HEK293T (cell line): ENCODE measurements around the gene CTU2.

Experiments used
- BHLHE40 ChIP-seq: fragments of 450-650 bp; IDR thresholded peaks from 2 replicates; pipeline ENCODE4 v1.6.1; 2016; ENCODE audit warnings: mild to moderate bottlenecking, moderate library complexity, borderline replicate concordance
- ELF4 ChIP-seq: fragments of 450-650 bp; IDR thresholded peaks from 2 replicates; pipeline ENCODE4 v1.6.1; 2017; ENCODE audit warnings: antibody characterized with exemption
- FOXA1 ChIP-seq: fragments of 450-650 bp; IDR thresholded peaks from 2 replicates; pipeline ENCODE4 v1.6.1; 2016; ENCODE audit warnings: mild to moderate bottlenecking
- FOXM1 ChIP-seq: fragments of 450-650 bp; IDR thresholded peaks from 2 replicates; pipeline ENCODE4 v1.6.1; 2017; ENCODE audit warnings: mild to moderate bottlenecking, borderline replicate concordance
- HDGF ChIP-seq: fragments of 450-650 bp; IDR thresholded peaks from 2 replicates; pipeline ENCODE4 v1.6.1; 2017; ENCODE audit warnings: antibody characterized with exemption, borderline replicate concordance
- L3MBTL2 ChIP-seq: fragments of 450-650 bp; conservative IDR thresholded peaks from 2 replicates; pipeline ENCODE4 v1.6.1; 2016; ENCODE audit warnings: mild to moderate bottlenecking
- NFRKB ChIP-seq: fragments of 450-650 bp; IDR thresholded peaks from 2 replicates; pipeline ENCODE4 v1.6.1; 2016; ENCODE audit warnings: mild to moderate bottlenecking, moderate library complexity
- TARDBP ChIP-seq: fragments of 450-650 bp; IDR thresholded peaks from 2 replicates; pipeline ENCODE4 v1.6.1; 2016
- ZNF384 ChIP-seq: fragments of 450-650 bp; IDR thresholded peaks from 2 replicates; pipeline ENCODE4 v1.6.1; 2016

DNA sequence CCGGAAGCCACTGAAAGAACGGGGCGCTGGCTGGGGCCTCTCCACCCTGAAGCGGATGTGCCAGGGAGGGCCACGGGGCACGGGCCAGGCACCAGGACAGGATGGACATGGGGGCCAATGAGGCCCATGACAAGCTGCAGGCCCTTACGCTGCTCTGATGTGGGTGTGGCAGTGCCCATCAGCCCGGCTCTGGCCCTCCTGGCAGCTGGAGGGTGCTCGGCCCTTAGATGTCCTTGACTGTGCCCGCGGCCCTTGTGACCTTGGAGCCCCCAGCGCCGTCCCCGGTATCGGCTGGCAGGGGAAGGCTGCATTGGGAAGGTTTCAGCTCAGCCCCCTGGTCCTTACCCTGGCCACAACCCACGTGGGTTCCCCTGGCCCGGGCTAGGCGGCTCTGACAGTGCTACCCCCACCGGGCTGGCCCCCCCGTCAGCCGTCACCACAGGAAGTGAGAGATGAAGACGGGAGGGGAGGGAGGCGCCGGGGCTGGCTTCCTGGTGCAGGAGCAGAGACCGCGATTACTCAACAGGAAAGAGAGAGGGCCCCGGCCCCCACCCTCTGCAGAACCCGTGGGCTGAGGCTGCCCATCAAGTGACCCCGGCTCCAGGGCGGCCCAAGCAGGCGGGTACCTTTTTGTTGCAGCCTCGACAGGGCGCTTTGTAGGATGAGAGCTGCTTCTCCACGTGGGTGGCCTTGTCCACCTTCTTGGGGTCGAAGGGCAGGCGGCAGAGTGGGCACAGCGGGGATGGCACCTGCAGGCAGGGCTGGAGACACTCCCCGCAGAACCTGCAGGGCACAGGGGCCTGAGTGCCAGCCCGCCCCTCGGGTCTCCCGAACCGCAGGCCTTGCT, 5.4 kb upstream of the CTU2 start:
- no peak for TF ChIP-seq NFRKB
- no peak for TF ChIP-seq TARDBP
- no peak for TF ChIP-seq FOXA1
- TF ChIP-seq L3MBTL2 = no peak
- no peak for TF ChIP-seq ELF4
- TF ChIP-seq HDGF = no peak
- TF ChIP-seq ZNF384 = no peak
- no peak for TF ChIP-seq BHLHE40
- TF ChIP-seq FOXM1 = no peak
